ENCODE data around the gene RIOX2. TPM values are rescaled to one million over a fixed set of nuclear protein-coding genes. Genes with fewer than 3 reads are reported as not detected.

Gene RIOX2
- total and polyA plus RNA-seq, 2 donors (not counting 1 experiment from before 2014, with no cell fraction given), result 23.7 to 46.1 TPM

GRCh38 chr3:98004721-98005120, 32.5 kb upstream of the RIOX2 start:
- TF ChIP-seq EZH2 (IDR thresholded peaks at IDR 0.05; ENCODE audit: low read length, missing control alignments), result no peak
- no peak for TF ChIP-seq CTCF (conservative IDR thresholded peaks at IDR 0.05 in 1 of 2, IDR thresholded peaks at IDR 0.05 in 1 of 2; ENCODE audit: low read depth in 1 of 2, low read length in 2 of 2)
- no peak overlapping the region for H2AFZ ChIP-seq (ENCODE audit: low read length)
- no peaks in the 10 kb centered on the region for H3K27me3 ChIP-seq (ENCODE audit: control insufficient read depth, insufficient read depth, low read length)
- no peak overlapping the region for H3K9ac ChIP-seq (ENCODE audit: insufficient read depth, low read length)
- DNase-seq (ENCODE audit: low read depth in 2 of 2), result no peak
- no peaks in the 10 kb centered on the region for H4K20me1 ChIP-seq (ENCODE audit: control insufficient read depth, extremely low read depth, insufficient read depth, low read length)
- H3K9me3 ChIP-seq (ENCODE audit: control insufficient read depth, insufficient read depth, low read depth, low read length), result no peaks in the 10 kb centered on the region
- no peaks in the 10 kb centered on the region for H3K4me1 ChIP-seq (ENCODE audit: control insufficient read depth, extremely low read depth, insufficient read depth, low read length)
- no peaks in the 10 kb centered on the region for H3K36me3 ChIP-seq (ENCODE audit: control insufficient read depth, insufficient read depth, low read length)
- no peak overlapping the region for H3K4me2 ChIP-seq (ENCODE audit: extremely low read depth, insufficient read depth, low read length)
- H3K27ac ChIP-seq (ENCODE audit: insufficient read depth, low read length), result no peak overlapping the region
- no peaks in the 10 kb centered on the region for H3K79me2 ChIP-seq (ENCODE audit: control insufficient read depth, insufficient read depth, low read length)
- H3K4me3 ChIP-seq (replicated peaks in 1 of 4; ENCODE audit: control extremely low read depth in 1 of 4, insufficient read depth in 1 of 4, low read depth in 3 of 4, low read length in 4 of 4), result no peak overlapping the region

- DNase-seq (ENCODE audit: low read depth in 2 of 2), result no peak
- TF ChIP-seq EZH2 (IDR thresholded peaks at IDR 0.05; ENCODE audit: low read length, missing control alignments) (no peak), CTCF (conservative IDR thresholded peaks at IDR 0.05 in 1 of 2, IDR thresholded peaks at IDR 0.05 in 1 of 2; ENCODE audit: low read depth in 1 of 2, low read length in 2 of 2) (no peak)
- H3K27ac ChIP-seq (ENCODE audit: insufficient read depth, low read length), result no peak overlapping the region
- no peaks in the 10 kb centered on the region for H3K9me3 ChIP-seq (ENCODE audit: control insufficient read depth, insufficient read depth, low read depth, low read length)
- H2AFZ ChIP-seq (ENCODE audit: low read length), result no peak overlapping the region
- no peaks in the 10 kb centered on the region for H3K27me3 ChIP-seq (ENCODE audit: control insufficient read depth, insufficient read depth, low read length)
- no peak overlapping the region for H3K4me3 ChIP-seq (replicated peaks in 1 of 4; ENCODE audit: control extremely low read depth in 1 of 4, insufficient read depth in 1 of 4, low read depth in 3 of 4, low read length in 4 of 4)
- no peak overlapping the region for H3K9ac ChIP-seq (ENCODE audit: insufficient read depth, low read length)
- H3K36me3 ChIP-seq (ENCODE audit: control insufficient read depth, insufficient read depth, low read length), result no peaks in the 10 kb centered on the region
- H3K4me1 ChIP-seq (ENCODE audit: control insufficient read depth, extremely low read depth, insufficient read depth, low read length), result no peaks in the 10 kb centered on the region
- H3K79me2 ChIP-seq (ENCODE audit: control insufficient read depth, insufficient read depth, low read length), result no peaks in the 10 kb centered on the region
- no peaks in the 10 kb centered on the region for H4K20me1 ChIP-seq (ENCODE audit: control insufficient read depth, extremely low read depth, insufficient read depth, low read length)
- no peak overlapping the region for H3K4me2 ChIP-seq (ENCODE audit: extremely low read depth, insufficient read depth, low read length)
Measured at GRCh38 chr3:98003306-98003969, 31.2 kb upstream of the RIOX2 start.

- DNase-seq (ENCODE audit: low read depth in 2 of 2), result no peak
- no peaks in the 10 kb centered on the region for H3K27me3 ChIP-seq (ENCODE audit: control insufficient read depth, insufficient read depth, low read length)
- H4K20me1 ChIP-seq (ENCODE audit: control insufficient read depth, extremely low read depth, insufficient read depth, low read length), result no peaks in the 10 kb centered on the region
- H3K4me2 ChIP-seq (ENCODE audit: extremely low read depth, insufficient read depth, low read length), result no peak overlapping the region
- no peak overlapping the region for H2AFZ ChIP-seq (ENCODE audit: low read length)
- H3K9me3 ChIP-seq (ENCODE audit: control insufficient read depth, insufficient read depth, low read depth, low read length), result no peaks in the 10 kb centered on the region
- H3K36me3 ChIP-seq (ENCODE audit: control insufficient read depth, insufficient read depth, low read length), result no peaks in the 10 kb centered on the region
- no peak overlapping the region for H3K27ac ChIP-seq (ENCODE audit: insufficient read depth, low read length)
- H3K4me1 ChIP-seq (ENCODE audit: control insufficient read depth, extremely low read depth, insufficient read depth, low read length), result no peaks in the 10 kb centered on the region
- no peak overlapping the region for H3K4me3 ChIP-seq (replicated peaks in 1 of 4; ENCODE audit: control extremely low read depth in 1 of 4, insufficient read depth in 1 of 4, low read depth in 3 of 4, low read length in 4 of 4)
- no peaks in the 10 kb centered on the region for H3K79me2 ChIP-seq (ENCODE audit: control insufficient read depth, insufficient read depth, low read length)
- no peak for TF ChIP-seq EZH2 (IDR thresholded peaks at IDR 0.05; ENCODE audit: low read length, missing control alignments)
- no peak for TF ChIP-seq CTCF (conservative IDR thresholded peaks at IDR 0.05 in 1 of 2, IDR thresholded peaks at IDR 0.05 in 1 of 2; ENCODE audit: low read depth in 1 of 2, low read length in 2 of 2)
- no peak overlapping the region for H3K9ac ChIP-seq (ENCODE audit: insufficient read depth, low read length)
Measured at GRCh38 chr3:98002717-98003116, 30.5 kb upstream of the RIOX2 start.

Data from fibroblast of lung (primary cell).